Nephron (organoid): ENCODE data around the gene PRRT3.
A peak's percentile ranks its signal among the peaks of the same experiment; 100 is the strongest.
"Not testable (repeated sequence)": the region's sequence is repeated elsewhere in the genome, so short reads cannot be mapped to it uniquely, and the experiment has no call there.

Experiments
- H3K27ac Mint-ChIP-seq, 3 experiments: 2 replicates each; pipeline ENCODE4 v1.8.0; 2020; ENCODE audit warnings: mixed read lengths in 3 of 3, mild to moderate bottlenecking in 2 of 3, moderate library complexity in 1 of 3
- H3K27me3 Mint-ChIP-seq: 2 replicates; pipeline ENCODE4 v1.8.0; 2021; ENCODE audit warnings: low read depth, mild to moderate bottlenecking, moderate library complexity, mixed read lengths
- H3K36me3 Mint-ChIP-seq: 2 replicates; pipeline ENCODE4 v1.8.0; 2020; ENCODE audit warnings: low read depth, mixed read lengths
- H3K4me1 Mint-ChIP-seq: 2 replicates; pipeline ENCODE4 v1.8.0; 2020; ENCODE audit warnings: mixed read lengths
- H3K4me3 Mint-ChIP-seq, 3 experiments: 2 replicates each; pipeline ENCODE4 v1.8.0; 2020; ENCODE audit warnings: mild to moderate bottlenecking in 3 of 3, mixed read lengths in 3 of 3, moderate library complexity in 2 of 3
- H3K9me3 Mint-ChIP-seq: 2 replicates; pipeline ENCODE4 v1.8.0; 2020; ENCODE audit warnings: mixed read lengths
- TF ChIP-seq, protein P1 (sequence below), 3 experiments: fragments of 200-600 bp; sonication (generic); IDR thresholded peaks; one replicate each; pipeline ENCODE4 v1.5.0; 2021; ENCODE audit warnings: antibody characterized with exemption in 3 of 3; ENCODE audit not compliant: unreplicated experiment in 3 of 3

PRRT3 gene

DNA sequence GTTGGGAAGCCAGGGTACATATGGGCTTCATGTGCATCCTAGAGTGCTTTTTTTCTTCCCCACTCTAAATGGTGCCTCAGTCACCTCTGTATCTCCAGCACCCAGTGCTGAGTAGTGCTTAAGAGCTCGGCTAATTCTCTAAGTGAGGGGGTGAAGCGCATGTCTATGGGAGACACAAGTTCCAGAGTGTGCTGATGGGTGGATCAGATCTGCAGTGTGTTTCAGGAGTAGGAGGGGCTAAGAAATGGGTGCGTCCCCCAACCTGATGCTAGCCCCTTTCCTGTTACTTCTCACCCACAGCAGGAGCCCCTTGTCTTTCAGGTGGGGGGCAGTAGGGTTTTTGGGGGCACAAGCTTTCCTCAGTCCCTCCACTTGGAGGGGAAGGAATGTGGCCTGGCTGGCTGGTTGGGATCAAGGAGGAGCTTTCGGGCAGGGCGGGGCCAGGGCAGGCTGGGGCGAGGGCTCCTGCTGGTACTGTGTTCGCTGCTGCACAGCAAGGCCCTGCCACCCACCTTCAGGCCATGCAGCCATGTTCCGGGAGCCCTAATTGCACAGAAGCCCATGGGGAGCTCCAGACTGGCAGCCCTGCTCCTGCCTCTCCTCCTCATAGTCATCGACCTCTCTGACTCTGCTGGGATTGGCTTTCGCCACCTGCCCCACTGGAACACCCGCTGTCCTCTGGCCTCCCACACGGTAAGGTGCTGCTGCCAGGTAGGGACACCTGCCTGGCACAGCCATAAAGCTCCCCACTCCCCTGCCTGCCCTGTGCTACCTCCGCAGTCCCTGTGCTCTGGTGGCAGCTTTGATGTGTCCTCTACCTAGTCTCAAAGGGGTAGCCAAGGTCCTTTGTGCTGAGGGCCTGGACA lies 49.6 kb downstream of the PRRT3 start, which contains the start of gene IL17RE:
Gene IL17RE, plus strand, starts transcription at position 477 of the 866 bp plus-strand sequence. Its CDS starts 85 bp downstream, at position 562.
- no peaks in the 10 kb centered on the region for H3K36me3 Mint-ChIP-seq
- peaks cover 33% of the 10 kb centered on the region for H3K4me1 Mint-ChIP-seq
- TF ChIP-seq, protein P1, sequence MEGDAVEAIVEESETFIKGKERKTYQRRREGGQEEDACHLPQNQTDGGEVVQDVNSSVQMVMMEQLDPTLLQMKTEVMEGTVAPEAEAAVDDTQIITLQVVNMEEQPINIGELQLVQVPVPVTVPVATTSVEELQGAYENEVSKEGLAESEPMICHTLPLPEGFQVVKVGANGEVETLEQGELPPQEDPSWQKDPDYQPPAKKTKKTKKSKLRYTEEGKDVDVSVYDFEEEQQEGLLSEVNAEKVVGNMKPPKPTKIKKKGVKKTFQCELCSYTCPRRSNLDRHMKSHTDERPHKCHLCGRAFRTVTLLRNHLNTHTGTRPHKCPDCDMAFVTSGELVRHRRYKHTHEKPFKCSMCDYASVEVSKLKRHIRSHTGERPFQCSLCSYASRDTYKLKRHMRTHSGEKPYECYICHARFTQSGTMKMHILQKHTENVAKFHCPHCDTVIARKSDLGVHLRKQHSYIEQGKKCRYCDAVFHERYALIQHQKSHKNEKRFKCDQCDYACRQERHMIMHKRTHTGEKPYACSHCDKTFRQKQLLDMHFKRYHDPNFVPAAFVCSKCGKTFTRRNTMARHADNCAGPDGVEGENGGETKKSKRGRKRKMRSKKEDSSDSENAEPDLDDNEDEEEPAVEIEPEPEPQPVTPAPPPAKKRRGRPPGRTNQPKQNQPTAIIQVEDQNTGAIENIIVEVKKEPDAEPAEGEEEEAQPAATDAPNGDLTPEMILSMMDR (IDR thresholded peaks at IDR 0.05; ENCODE audit: unreplicated experiment in 3 of 3) = no peak
- H3K9me3 Mint-ChIP-seq = no peaks in the 10 kb centered on the region
- peak within 1 kb of the TSS; percentile 62 to 82 (median 76) for H3K27ac Mint-ChIP-seq
- no peaks in the 10 kb centered on the region for H3K27me3 Mint-ChIP-seq
- H3K4me3 Mint-ChIP-seq = no peak within 1 kb of the TSS

DNA sequence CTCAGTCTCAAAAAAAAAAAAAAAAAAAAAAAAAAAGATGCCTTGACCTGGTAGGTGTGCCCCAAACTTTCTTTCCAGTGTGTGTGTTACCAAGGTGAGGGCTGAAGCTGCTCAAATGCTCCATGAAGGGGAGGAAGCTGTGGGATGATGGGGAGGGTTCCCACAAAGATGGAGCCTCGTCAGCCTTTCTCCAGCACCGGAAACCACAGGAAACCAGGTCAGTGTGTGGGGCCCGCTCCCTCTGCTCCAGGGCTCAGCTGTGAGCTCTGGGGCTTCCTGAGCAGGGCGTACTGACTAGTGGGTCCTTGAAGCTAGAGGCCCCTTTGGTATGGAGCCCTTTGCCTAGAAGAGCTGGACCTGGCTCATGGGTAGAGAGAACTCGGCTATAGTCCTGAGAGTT lies 50.2 kb downstream of the PRRT3 start:
- Mint-ChIP-seq H3K4me3 (no peak overlapping the region), H3K36me3 (no peaks in the 10 kb centered on the region)

DNA sequence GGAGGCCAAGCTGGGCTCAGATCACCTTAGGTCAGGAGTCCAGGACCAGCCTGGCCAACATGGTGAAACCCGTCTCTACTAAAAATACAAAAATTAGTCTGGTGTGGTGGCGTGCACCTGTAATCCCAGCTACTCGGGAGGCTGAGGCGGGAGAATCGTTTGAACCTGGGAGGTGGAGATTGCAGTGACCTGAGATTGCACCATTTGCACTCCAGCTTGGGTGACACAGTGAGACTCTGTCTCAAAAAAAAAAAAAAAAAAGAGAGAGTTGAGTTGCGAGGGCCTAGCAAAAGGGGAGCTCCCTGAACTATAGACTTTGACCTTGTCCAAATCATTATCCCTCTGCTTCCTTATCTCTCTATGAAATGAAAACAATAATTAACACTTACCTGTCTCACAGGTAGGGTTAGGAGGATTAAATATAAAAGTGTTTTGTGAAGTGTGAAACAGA lies 51.2 kb downstream of the PRRT3 start:
- H3K9me3 Mint-ChIP-seq, H3K4me3 Mint-ChIP-seq, H3K27me3 Mint-ChIP-seq, H3K27ac Mint-ChIP-seq, H3K36me3 Mint-ChIP-seq: not testable (repeated sequence)
- peaks cover 36% of the 10 kb centered on the region for H3K4me1 Mint-ChIP-seq

More for the DNA sequence above, 50.2 kb downstream of the PRRT3 start:
- peak overlapping the region in 2 of 3 experiments; percentile 48 to 82 for H3K27ac Mint-ChIP-seq
- no peaks in the 10 kb centered on the region for H3K27me3 Mint-ChIP-seq
- H3K9me3 Mint-ChIP-seq = no peaks in the 10 kb centered on the region
- H3K4me1 Mint-ChIP-seq = peaks cover 36% of the 10 kb centered on the region
- TF ChIP-seq, protein P1 (IDR thresholded peaks at IDR 0.05; ENCODE audit: unreplicated experiment in 3 of 3) = no peak

DNA sequence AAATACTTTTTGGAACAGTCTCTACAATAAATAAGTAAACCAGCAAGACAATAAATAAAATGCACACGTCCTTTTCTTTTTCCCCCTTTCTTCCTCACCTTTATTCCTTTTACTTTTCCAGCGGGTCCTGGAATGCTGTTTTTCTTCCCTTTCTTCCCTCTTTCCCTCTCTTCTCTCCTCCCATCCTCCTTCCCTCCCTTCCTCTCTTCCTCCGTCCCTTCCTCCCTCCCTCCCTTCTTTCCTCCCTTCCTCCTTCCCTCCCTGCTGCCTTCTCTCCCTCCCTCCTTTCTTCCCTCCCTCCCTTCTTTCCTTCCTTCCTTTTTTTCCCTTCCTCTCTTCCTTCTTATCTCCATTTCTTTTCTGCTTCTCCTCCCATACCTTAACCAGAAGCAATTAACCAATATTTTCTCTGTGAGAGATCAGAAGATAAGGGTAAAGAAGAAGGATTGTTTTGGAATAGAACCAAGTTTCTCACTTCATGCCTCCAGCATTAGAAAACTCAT lies 52.9 kb downstream of the PRRT3 start:
- Mint-ChIP-seq H3K27me3 (no peaks in the 10 kb centered on the region), H3K36me3 (peaks cover 10% of the 10 kb centered on the region), H3K27ac (peak overlapping the region; percentile 84 to 89 (median 88)), H3K4me3 (no peak overlapping the region), H3K4me1 (peaks cover 42% of the 10 kb centered on the region), H3K9me3 (no peaks in the 10 kb centered on the region)
- TF ChIP-seq, protein P1 (IDR thresholded peaks at IDR 0.05; ENCODE audit: unreplicated experiment in 3 of 3) = no peak

DNA sequence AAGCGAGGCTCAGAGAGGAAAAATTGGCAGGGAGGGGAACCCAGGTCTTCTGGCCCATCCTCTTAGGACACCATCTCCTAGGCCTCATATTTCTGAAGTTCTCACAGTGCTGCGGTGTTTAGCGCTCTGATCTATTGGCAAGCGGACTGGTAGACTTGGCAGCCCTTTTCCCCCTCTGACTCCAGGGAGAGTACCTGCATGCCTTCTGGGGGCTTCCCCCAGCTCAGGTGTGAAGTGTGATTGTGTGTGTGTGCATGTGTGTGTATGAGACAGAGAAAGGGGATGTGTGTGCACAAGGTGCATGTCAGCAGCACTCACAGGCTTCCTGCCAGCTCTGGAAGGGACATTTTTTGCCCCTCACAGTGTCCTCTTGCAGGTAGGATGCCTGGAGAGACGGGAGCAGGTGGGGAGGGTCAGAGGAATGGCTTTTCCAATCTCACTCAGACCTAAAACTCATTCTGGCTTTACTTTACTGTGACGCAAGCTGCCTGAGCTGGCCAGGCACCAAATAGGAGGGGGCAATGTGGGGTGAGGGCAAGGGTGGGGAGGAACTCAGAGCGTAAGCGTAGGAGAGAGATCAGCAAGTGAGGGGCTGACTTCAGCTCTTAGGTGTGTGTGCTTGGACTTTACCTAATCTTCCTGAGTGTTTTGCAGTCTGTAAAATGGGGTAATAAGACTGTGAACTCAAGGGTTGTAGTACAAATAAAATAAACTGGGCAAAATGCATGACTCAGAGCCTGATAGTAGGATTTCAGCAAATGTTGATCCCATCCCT lies 53.6 kb downstream of the PRRT3 start:
- Mint-ChIP-seq H3K4me3 (no peak overlapping the region), H3K4me1 (peaks cover 42% of the 10 kb centered on the region), H3K27ac (peak overlapping the region; percentile 84 to 89 (median 88)), H3K27me3 (no peaks in the 10 kb centered on the region), H3K36me3 (peaks cover 16% of the 10 kb centered on the region), H3K9me3 (no peaks in the 10 kb centered on the region)
- TF ChIP-seq, protein P1 (IDR thresholded peaks at IDR 0.05; ENCODE audit: unreplicated experiment in 3 of 3) = no peak
